Large intestine (tissue), 3 donors: Measurements from ENCODE around the gene C15orf40. TPM values are rescaled to one million over a fixed set of nuclear protein-coding genes. Genes with fewer than 3 reads are reported as not detected.
A peak's percentile ranks its signal among the peaks of the same experiment; 100 is the strongest.

ENCODE experiments used
- DNase-seq, 2 donors: peaks; one replicate each; pipeline versions ENCODE4 v3.0.0 to v3.0.0-alpha.2; 2013
- H3K27ac ChIP-seq: one replicate; pipeline ENCODE4 v1.5.1; 2013; ENCODE audit warnings: low read length
- H3K27me3 ChIP-seq: 2 replicates; pipeline ENCODE4 v1.6.1; 2013; ENCODE audit warnings: low read length; ENCODE audit not compliant: control insufficient read depth, insufficient read depth
- H3K36me3 ChIP-seq: 2 replicates; pipeline ENCODE4 v1.6.1; 2013; ENCODE audit warnings: low read length; ENCODE audit not compliant: control insufficient read depth, insufficient read depth
- H3K4me1 ChIP-seq: one replicate; pipeline ENCODE4 v1.6.1; 2013; ENCODE audit warnings: low read length; ENCODE audit not compliant: control insufficient read depth, insufficient read depth
- H3K4me3 ChIP-seq: one replicate; pipeline ENCODE4 v1.5.1; 2013; ENCODE audit warnings: low read length
- H3K9me3 ChIP-seq: one replicate; pipeline ENCODE4 v1.6.1; 2013; ENCODE audit warnings: mild to moderate bottlenecking, low read depth, low read length, moderate library complexity; ENCODE audit not compliant: control insufficient read depth
- WGBS: methylation state at CpG from one replicate; pipeline ENCODE4 v1.1.5; 2013; ENCODE audit warnings: low lambda C conversion rate; ENCODE audit not compliant: insufficient coverage; 5-methylcytosine and 5-hydroxymethylcytosine counted together
- polyA plus RNA-seq: library from polyadenylated mRNA; unstranded; fragments of 120-200 nt; gene quantifications from one replicate; pipeline ENCODE4 v1.2.1, GENCODE V29; 2013

C15orf40 gene
- polyA plus RNA-seq, 1 donor: 29.1 TPM

DNA sequence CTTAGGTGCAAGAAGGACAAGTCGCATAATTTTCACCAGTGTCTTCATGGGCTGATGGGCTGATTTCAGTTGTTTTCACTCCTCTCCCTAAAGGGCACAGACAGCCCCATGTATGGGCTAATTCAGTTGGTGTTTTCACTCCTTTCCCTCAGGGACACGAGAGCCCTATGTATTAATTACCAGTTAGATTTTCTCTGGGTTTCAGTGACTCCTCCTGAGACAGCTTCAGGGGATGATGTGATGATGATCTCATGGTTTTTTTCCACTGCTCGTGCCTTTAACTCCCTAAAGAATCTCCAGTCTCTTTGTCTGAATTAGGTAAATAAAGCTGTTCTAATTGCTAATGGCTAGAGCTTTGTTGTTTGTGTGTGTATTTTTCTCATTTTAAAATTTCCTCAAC lies 15.5 kb downstream of the C15orf40 start:
- H3K9me3 ChIP-seq: no peaks in the 10 kb centered on the region
- no CpG with 5 or more reads among the region's 3 CpGs for WGBS
- H3K27ac ChIP-seq: no peak overlapping the region
- H3K4me3 ChIP-seq: no peak overlapping the region
- H3K4me1 ChIP-seq: no peaks in the 10 kb centered on the region
- no peak for DNase-seq
- peaks cover 6% of the 10 kb centered on the region for H3K36me3 ChIP-seq
- no peaks in the 10 kb centered on the region for H3K27me3 ChIP-seq

DNA sequence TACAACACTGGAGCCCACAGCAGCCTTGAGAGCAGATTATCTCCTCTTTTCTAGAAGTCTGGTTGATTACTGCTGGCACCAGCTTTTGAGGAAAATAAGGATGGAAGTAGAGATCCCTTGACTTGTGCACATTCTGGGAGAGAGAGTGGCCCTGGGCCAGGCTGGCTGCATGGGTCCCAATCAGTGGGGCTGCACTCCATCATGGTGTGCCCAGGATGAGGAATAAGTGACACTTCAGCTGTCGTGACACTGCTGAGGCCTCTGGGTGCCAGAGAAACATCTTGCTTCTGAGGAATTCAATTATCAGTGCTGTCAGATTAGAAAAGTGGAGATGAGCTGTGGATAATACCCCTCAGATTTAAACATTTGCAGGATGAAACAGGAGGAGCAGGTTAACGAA lies 16.4 kb downstream of the C15orf40 start:
- H3K4me3 ChIP-seq: no peak overlapping the region
- no peak for DNase-seq
- no CpG with 5 or more reads among the region's 2 CpGs for WGBS
- H3K36me3 ChIP-seq: peaks cover 6% of the 10 kb centered on the region
- H3K4me1 ChIP-seq: no peaks in the 10 kb centered on the region
- H3K27me3 ChIP-seq: no peaks in the 10 kb centered on the region
- H3K27ac ChIP-seq: no peak overlapping the region
- no peaks in the 10 kb centered on the region for H3K9me3 ChIP-seq

DNA sequence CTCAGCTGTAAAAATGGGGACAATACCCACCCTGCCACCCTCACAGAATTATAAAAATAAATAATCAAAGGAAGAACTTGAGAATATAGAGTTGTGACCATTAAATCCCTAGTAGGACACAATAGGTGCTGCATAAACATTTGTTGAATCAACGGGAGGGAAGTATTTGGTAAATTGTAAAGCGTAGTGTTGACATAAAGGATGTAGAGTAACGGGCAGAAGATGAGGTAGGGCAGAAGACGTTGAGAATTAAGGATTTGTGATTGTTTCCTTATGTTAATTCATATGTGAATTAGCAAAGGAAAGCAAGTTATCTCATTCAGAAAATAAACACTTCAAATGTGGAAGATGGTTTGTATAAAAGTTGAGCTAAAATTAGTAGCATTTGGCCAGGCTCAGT lies 18.3 kb downstream of the C15orf40 start:
- Histone ChIP-seq H3K27ac (no peak overlapping the region), H3K4me3 (no peak overlapping the region)
- WGBS: 88% methylated on average over 4 of the region's 4 CpGs

DNA sequence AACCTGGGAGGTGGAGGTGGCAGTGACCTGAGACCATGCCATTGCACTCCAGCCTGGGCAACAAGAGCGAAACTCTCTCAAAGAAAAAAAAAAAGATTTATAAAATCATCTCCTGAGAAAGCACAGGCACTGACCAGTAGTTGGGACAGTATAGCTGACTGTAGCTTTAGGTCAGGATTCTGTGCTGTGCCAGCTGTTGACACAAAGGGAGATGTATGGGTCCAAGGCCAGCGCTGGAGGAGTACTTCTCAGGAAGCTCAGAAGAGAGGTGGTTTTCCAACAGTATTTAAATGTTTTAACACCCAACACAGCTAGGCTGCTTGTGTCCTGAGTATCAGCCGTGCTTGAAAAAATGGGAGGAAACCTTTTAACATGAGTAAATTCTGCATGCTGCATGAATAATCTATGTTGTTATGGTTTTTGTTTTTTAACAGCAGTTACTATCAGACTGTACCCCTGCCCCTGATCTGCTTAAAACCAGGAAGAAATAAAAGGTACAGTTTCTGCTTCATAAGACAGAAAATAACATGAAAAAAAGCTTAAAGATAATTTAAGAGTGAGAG lies 18.9 kb downstream of the C15orf40 start:
- no peaks in the 10 kb centered on the region for H3K27me3 ChIP-seq
- no peak overlapping the region for H3K27ac ChIP-seq
- H3K4me3 ChIP-seq: no peak overlapping the region
- no peak for DNase-seq
- 90% methylated on average over 2 of the region's 3 CpGs for WGBS
- H3K9me3 ChIP-seq: no peaks in the 10 kb centered on the region
- peaks cover 14% of the 10 kb centered on the region for H3K36me3 ChIP-seq
- no peaks in the 10 kb centered on the region for H3K4me1 ChIP-seq

More for the DNA sequence above, 18.3 kb downstream of the C15orf40 start:
- Histone ChIP-seq H3K27me3 (no peaks in the 10 kb centered on the region), H3K9me3 (no peaks in the 10 kb centered on the region), H3K36me3 (peaks cover 12% of the 10 kb centered on the region), H3K4me1 (no peaks in the 10 kb centered on the region)
- DNase-seq: no peak

DNA sequence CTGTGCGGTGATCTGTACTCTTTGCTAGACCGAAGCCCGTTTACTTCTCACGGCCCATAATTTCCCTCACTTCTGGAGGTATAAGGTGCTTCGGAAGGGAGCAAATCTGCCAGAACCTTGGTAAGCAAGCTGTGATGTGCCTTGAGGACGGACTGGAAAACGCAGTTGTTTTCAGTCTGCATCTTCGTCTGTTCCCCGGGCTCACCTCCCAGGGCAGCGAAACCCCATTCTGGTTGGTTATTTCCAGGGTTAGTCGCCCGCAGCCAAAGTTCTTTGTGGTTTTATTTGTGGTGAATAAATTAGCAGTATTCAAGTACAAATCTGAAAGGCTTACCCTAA lies 25.0 kb downstream of the C15orf40 start:
- Histone ChIP-seq H3K27ac (peak overlapping the region; percentile 70), H3K27me3 (no peaks in the 10 kb centered on the region), H3K4me3 (peak overlapping the region; percentile 80), H3K4me1 (peaks cover 5% of the 10 kb centered on the region), H3K9me3 (no peaks in the 10 kb centered on the region), H3K36me3 (peaks cover 9% of the 10 kb centered on the region)
- no peak for DNase-seq
- no CpG with 5 or more reads among the region's 12 CpGs for WGBS

DNA sequence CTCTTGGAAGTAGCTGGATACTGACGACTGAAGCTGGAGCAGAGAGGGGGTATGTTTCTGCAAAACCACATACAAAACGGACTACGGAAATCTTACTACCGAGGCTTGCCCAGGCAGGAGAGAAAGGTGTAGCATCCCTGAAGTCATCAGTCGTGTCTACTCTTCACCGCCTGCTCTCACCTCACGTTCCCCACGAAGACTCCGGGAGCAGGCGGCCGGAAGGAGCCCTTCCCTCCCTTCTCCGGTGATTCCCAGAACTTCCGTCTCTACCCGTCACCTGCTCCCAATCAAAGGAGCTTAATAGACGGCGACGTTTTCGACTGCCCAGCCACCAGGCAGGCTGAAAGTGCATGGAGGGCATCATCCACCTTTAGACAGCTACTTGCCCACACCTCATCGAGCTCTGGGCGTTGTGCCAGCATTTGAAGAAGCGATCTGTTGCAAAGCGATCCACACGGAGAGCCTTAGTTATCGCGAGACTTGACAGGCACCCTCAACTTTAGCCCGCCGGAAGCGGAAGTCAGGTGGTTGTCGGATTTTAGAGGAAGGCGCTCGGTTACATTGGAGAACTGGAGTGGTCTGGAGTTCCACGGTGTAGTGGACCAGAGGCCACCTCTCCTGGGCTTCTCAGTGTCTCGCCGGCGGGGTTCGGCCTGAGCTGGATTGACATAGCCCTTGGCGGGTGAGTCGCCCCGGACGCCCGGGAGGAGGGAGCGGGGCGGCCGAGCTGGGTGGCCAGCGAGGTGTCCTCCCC lies 25.6 kb downstream of the C15orf40 start, which contains the start of gene RAMAC:
RAMAC (plus strand) TSS at position 523 of the 754 bp plus-strand sequence. CDS start 2,809 bp downstream, outside the sequence.
- WGBS: no CpG with 5 or more reads among the region's 45 CpGs
- H3K27ac ChIP-seq: peak within 1 kb of the TSS; percentile 70
- peaks cover 8% of the 10 kb centered on the region for H3K36me3 ChIP-seq
- H3K4me1 ChIP-seq: peaks cover 5% of the 10 kb centered on the region
- no peaks in the 10 kb centered on the region for H3K27me3 ChIP-seq
- DNase-seq: peak; percentile 94 to 97
- no peaks in the 10 kb centered on the region for H3K9me3 ChIP-seq
- peak within 1 kb of the TSS; percentile 80 for H3K4me3 ChIP-seq

DNA sequence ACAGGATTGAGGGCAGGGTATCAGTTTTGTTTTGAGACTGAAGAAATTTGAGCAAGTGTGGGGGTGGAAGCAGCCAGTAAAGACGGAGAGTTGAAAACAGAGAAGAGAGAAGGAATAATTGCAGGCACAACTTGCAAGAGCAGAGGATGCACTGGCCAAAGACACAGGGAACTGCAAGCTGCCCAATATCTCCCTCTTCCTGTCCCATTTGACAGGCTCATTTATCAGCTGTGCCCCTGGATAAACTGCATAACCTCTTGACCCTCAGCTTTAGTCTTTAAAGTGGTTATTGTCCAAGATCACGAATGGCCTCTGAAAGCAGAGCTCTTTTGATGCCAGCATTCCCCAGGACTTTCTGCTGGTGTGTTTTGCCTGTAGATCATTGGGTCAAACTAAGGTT lies 30.5 kb downstream of the C15orf40 start:
- H3K27ac ChIP-seq: no peak overlapping the region
- H3K27me3 ChIP-seq: no peaks in the 10 kb centered on the region
- no peak overlapping the region for H3K4me3 ChIP-seq
- DNase-seq: no peak
- no peaks in the 10 kb centered on the region for H3K36me3 ChIP-seq
- no peaks in the 10 kb centered on the region for H3K9me3 ChIP-seq
- peaks cover 5% of the 10 kb centered on the region for H3K4me1 ChIP-seq
- 51% methylated on average over 2 of the region's 2 CpGs for WGBS

DNA sequence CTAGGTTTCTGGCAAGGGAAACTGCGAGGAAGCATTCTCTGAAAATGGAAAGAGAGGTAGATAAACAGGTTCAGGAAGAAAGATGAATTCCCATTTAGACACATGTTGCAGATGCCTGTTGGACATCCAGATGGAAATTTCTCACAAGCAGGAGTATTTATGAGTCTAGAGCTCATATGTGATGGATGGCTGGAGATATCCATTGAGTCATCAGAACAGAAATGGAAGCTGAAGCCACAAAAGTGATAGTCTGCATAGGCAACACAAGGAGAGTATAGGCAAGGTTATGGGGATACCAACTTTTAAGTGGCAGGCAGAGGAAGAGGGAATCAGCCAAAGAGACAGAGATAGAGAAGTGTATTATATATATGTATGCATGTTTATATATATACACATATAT lies 31.7 kb downstream of the C15orf40 start:
- no peak overlapping the region for H3K4me3 ChIP-seq
- no peaks in the 10 kb centered on the region for H3K36me3 ChIP-seq
- H3K27me3 ChIP-seq: no peaks in the 10 kb centered on the region
- no peaks in the 10 kb centered on the region for H3K9me3 ChIP-seq
- H3K4me1 ChIP-seq: no peaks in the 10 kb centered on the region
- no peak overlapping the region for H3K27ac ChIP-seq
- no peak for DNase-seq
- WGBS: no CpG with 5 or more reads among the region's 1 CpG

DNA sequence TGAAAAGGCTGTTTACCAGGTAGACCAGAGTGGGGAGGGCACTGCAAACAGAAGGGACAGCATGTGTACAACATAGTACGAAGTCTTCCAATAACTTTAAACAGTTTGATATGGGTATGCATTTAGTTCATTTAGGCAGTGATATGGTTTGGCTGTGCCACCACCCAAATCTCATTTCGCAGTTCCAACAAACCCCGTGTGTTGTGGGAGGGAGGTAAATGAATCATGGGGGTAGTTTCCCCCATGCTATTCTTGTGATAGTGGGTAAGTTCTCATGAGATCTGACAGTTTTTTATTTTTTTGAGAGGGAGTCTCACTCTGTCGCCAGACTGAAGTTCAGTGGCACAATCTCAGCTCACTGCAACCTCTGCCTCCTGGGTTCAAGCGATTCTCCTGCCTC lies 33.0 kb downstream of the C15orf40 start:
- DNase-seq: no peak
- Histone ChIP-seq H3K4me1 (no peaks in the 10 kb centered on the region), H3K36me3 (no peaks in the 10 kb centered on the region), H3K27ac (no peak overlapping the region), H3K27me3 (no peaks in the 10 kb centered on the region), H3K4me3 (no peak overlapping the region), H3K9me3 (no peaks in the 10 kb centered on the region)
- no CpG with 5 or more reads among the region's 5 CpGs for WGBS

DNA sequence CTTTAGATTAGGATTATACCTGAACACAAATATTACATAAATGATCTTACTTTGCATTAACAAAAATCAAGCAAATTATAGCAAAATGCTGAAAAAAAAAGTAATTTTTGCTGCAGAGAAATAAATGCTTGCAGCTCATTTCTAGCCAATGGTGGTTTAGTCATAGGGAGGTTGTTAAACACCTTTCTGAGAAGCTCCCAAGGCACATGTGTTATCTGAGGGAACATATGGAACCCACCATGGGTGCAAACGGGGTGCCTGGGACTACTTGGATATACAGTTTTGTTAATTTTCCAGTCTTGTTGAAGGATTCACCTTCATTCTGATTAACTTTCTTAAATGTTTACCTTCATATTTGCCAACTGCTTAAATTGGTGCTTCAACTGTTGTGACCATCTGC lies 34.4 kb downstream of the C15orf40 start:
- H3K36me3 ChIP-seq: no peaks in the 10 kb centered on the region
- no peaks in the 10 kb centered on the region for H3K4me1 ChIP-seq
- H3K27ac ChIP-seq: no peak overlapping the region
- no CpG with 5 or more reads among the region's 1 CpG for WGBS
- no peaks in the 10 kb centered on the region for H3K27me3 ChIP-seq
- H3K4me3 ChIP-seq: no peak overlapping the region
- H3K9me3 ChIP-seq: no peaks in the 10 kb centered on the region
- DNase-seq: no peak

DNA sequence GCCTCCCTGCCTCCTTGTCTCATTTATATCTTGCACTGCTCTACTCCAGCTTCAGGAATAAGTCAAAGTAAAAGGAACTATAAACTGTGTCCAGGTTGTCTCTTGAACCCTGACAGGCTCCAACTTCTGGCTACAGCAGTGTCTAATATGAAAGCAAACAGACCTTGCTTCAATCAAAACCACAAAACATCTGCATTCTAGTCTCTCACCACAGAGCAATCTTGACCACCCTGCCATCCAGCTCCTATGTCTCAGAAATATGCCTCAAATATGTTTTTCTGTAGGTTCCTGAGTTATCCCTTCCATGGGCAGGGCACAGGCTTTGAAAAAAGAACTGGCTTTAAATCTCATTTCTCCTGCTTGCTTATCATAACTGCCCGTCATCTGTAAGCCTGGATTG lies 38.4 kb downstream of the C15orf40 start:
- H3K9me3 ChIP-seq: no peaks in the 10 kb centered on the region
- no peak overlapping the region for H3K27ac ChIP-seq
- no peaks in the 10 kb centered on the region for H3K36me3 ChIP-seq
- WGBS: 100% methylated on average over 1 of the region's 1 CpG
- DNase-seq: no peak
- no peaks in the 10 kb centered on the region for H3K4me1 ChIP-seq
- H3K4me3 ChIP-seq: no peak overlapping the region
- no peaks in the 10 kb centered on the region for H3K27me3 ChIP-seq
